Astrocyte of the spinal cord (primary cell): ENCODE data around the gene ZBTB40.

Experiments
- DNase-seq: peaks from one replicate; pipeline ENCODE4 v3.0.0; 2011; ENCODE audit warnings: low read depth, low spot score
- H3K4me3 ChIP-seq: 2 replicates; pipeline ENCODE4 v1.5.1; 2011; ENCODE audit warnings: low read depth, mild to moderate bottlenecking, low read length, moderate library complexity
- in situ Hi-C: cut with HindIII; loops from 2 replicates; pipeline ENCODE4 v1.10.0; 2017; ENCODE audit warnings: low sequenced_read_pairs
- TF ChIP-seq, protein P1 (sequence below): IDR thresholded peaks from 2 replicates; pipeline ENCODE4 v1.5.1; 2012; ENCODE audit warnings: low read depth, mild to moderate bottlenecking, low read length, inconsistent platforms

ZBTB40 gene

GRCh38 chr1:22442212-22442894 lies 9.3 kb upstream of the ZBTB40 start:
- no peak overlapping the region for H3K4me3 ChIP-seq
- in situ Hi-C loops, result no loop called here
- TF ChIP-seq, protein P1, sequence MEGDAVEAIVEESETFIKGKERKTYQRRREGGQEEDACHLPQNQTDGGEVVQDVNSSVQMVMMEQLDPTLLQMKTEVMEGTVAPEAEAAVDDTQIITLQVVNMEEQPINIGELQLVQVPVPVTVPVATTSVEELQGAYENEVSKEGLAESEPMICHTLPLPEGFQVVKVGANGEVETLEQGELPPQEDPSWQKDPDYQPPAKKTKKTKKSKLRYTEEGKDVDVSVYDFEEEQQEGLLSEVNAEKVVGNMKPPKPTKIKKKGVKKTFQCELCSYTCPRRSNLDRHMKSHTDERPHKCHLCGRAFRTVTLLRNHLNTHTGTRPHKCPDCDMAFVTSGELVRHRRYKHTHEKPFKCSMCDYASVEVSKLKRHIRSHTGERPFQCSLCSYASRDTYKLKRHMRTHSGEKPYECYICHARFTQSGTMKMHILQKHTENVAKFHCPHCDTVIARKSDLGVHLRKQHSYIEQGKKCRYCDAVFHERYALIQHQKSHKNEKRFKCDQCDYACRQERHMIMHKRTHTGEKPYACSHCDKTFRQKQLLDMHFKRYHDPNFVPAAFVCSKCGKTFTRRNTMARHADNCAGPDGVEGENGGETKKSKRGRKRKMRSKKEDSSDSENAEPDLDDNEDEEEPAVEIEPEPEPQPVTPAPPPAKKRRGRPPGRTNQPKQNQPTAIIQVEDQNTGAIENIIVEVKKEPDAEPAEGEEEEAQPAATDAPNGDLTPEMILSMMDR, result no peak
- DNase-seq, result no peak

- in situ Hi-C loops, result no loop called here
- TF ChIP-seq, protein P1, result no peak
- no peak for DNase-seq
- no peak overlapping the region for H3K4me3 ChIP-seq
These were observed 8.3 kb upstream of the ZBTB40 start for GRCh38 chr1:22443332-22443731.

GRCh38 chr1:22444856-22445255 lies 6.8 kb upstream of the ZBTB40 start:
- in situ Hi-C loops, result no loop called here
- TF ChIP-seq, protein P1, result no peak
- no peak for DNase-seq

DNA sequence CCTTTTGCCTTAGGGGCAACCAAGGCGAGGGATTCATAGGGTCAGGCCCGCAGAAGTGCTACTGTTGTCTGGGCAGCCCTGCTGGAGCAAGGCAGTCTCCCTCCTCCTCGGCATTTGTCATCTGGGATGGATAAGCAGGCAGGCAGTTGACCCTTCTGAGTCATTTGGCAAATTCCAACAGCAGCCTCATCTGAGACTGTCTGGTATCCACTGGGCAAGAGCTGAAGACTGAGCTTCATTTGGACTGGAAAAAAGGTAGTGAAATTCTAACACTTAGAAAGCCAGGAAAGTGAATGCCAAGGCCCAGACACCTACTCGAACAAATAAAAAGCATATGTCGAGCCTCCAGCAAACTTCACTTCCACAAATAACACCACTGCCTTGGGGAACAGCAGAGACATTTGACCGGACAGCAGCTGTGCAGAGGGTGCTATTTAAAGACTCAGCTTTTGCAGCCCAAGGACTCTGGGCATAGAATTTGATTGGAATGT lies 4.0 kb upstream of the ZBTB40 start:
- TF ChIP-seq, protein P1, result no peak
- DNase-seq, result peak; percentile 56
- H3K4me3 ChIP-seq, result no peak overlapping the region
- in situ Hi-C loops, result no loop called here

More at GRCh38 chr1:22444856-22445255, 6.8 kb upstream of the ZBTB40 start:
- H3K4me3 ChIP-seq, result no peak overlapping the region

DNA sequence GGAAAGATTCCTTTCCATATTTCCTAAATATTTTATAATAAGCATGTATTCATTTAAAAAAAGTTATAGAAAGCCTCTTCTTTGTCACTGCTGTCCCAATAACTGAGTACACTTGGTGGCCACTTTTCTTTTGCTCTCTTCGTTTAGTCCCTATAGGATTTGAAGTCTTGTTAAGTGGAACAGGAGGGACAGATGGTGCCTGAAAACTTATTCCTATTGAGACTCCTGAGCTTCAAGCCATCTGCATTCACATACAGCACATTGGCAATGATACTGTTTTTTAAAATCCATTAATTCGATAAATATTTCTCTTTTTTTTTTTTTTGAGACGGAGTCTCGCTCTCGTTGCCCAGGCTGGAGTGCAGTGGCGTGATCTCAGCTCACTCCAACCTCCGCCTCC lies 2.0 kb upstream of the ZBTB40 start:
- TF ChIP-seq, protein P1, result no peak
- no peak overlapping the region for H3K4me3 ChIP-seq
- in situ Hi-C loops, result no loop called here
- no peak for DNase-seq

DNA sequence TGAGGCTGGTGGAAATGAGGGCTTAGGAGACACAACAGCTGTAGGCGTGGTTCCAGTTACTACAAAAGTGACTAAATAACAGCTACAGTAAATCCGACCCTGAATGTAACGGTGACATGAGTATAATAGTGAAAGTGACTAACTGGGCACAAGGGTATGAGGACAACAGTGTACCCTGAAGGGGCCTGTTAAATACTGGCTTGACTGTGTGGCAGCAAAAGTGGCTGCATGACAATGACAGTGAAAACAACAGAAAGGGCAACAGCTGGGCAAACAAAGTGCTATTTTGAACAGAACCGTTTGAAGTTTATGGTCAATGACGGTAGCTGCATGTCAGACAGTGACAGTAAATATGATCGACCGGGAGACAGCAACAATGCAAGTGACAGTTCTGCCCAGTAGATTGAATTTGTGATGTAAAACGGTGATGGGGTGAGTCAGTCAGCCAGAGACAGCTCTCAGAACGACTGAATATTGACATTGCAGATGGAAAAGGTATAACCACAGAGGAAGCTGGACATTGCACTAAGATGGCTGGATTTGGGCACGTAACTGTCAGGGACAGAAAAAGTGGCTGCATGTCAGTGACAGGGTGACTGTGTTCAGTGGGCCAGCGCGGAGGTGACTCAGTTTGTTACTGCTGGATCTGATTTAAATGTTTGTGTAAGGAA lies 1.2 kb upstream of the ZBTB40 start:
- no peak for DNase-seq
- TF ChIP-seq, protein P1, result no peak
- H3K4me3 ChIP-seq, result no peak overlapping the region
- in situ Hi-C loops, result no loop called here
